SU-DHL-6 (cell line): ENCODE measurements around the gene CLIP3.

Source experiments
- H2AFZ ChIP-seq: fragments of 200-600 bp; sonication (generic); 2 replicates; pipeline ENCODE4 v1.6.1; 2014; ENCODE audit warnings: low read depth, mild to moderate bottlenecking, moderate library complexity, mixed read lengths, antibody characterized with exemption, low read length; ENCODE audit not compliant: severe bottlenecking
- H3F3A ChIP-seq: fragments of 200-600 bp; shearing (Covaris generic); 2 replicates; pipeline ENCODE4 v1.6.0; 2016; ENCODE audit warnings: antibody characterized with exemption, mild to moderate bottlenecking; ENCODE audit not compliant: insufficient read depth
- H3K27ac ChIP-seq: fragments of 200-600 bp; sonication (generic); 2 replicates; pipeline ENCODE4 v1.5.1; 2016; ENCODE audit warnings: low read depth, mild to moderate bottlenecking, low read length, moderate library complexity, mixed read lengths
- H3K27me3 ChIP-seq: fragments of 200-600 bp; sonication (generic), shearing (Covaris generic); 2 replicates; pipeline ENCODE4 v1.6.0; 2014; ENCODE audit warnings: mild to moderate bottlenecking, low read length
- H3K36me3 ChIP-seq: fragments of 200-600 bp; sonication (generic); 2 replicates; pipeline ENCODE4 v1.6.1; 2014; ENCODE audit warnings: mild to moderate bottlenecking, low read length, mixed read lengths
- H3K4me2 ChIP-seq: fragments of 300-600, 200-600 bp; shearing (Covaris generic), sonication (generic); 2 replicates; pipeline ENCODE4 v1.6.0; 2014; ENCODE audit warnings: low read length, low read depth, mild to moderate bottlenecking; ENCODE audit not compliant: poor library complexity, severe bottlenecking
- H3K4me3 ChIP-seq: fragments of 200-600 bp; sonication (generic); 2 replicates; pipeline ENCODE4 v1.5.1; 2014; ENCODE audit warnings: antibody characterized with exemption, low read length, mild to moderate bottlenecking, mixed read lengths; ENCODE audit not compliant: insufficient read depth, poor library complexity, severe bottlenecking
- H3K79me2 ChIP-seq: fragments of 200-600 bp; sonication (generic); 2 replicates; pipeline ENCODE4 v1.6.1; 2014; ENCODE audit warnings: mild to moderate bottlenecking, low read length, moderate library complexity; ENCODE audit not compliant: insufficient read depth
- H3K9ac ChIP-seq: fragments of 200-600 bp; sonication (generic); 2 replicates; pipeline ENCODE4 v1.7.0; 2014; ENCODE audit warnings: mild to moderate bottlenecking, low read length
- H3K9me2 ChIP-seq: fragments of 200-600 bp; sonication (generic); replicated peaks from 2 replicates; pipeline ENCODE4 v1.6.1; 2014; ENCODE audit warnings: low read length; ENCODE audit not compliant: insufficient read depth
- H3K9me3 ChIP-seq: fragments of 200-600 bp; sonication (generic); 2 replicates; pipeline ENCODE4 v1.6.1; 2014; ENCODE audit warnings: low read length, mixed read lengths; ENCODE audit not compliant: insufficient read depth
- H4K20me1 ChIP-seq: fragments of 200-600 bp; sonication (generic); 2 replicates; pipeline ENCODE4 v1.6.1; 2014; ENCODE audit warnings: low read depth, mild to moderate bottlenecking, antibody characterized with exemption, low read length, moderate library complexity, mixed read lengths
- CTCF ChIP-seq: fragments of 200-600 bp; sonication (generic); IDR thresholded peaks from one replicate; pipeline ENCODE4 v1.5.1; 2017; ENCODE audit warnings: antibody characterized with exemption, mild to moderate bottlenecking, low read length, moderate library complexity; ENCODE audit not compliant: insufficient read depth, poor library complexity, severe bottlenecking
- EZH2phosphoT487 ChIP-seq: fragments of 200-600 bp; sonication (generic), shearing (Covaris generic); conservative IDR thresholded peaks from 2 replicates; pipeline ENCODE4 v1.6.1; 2018; ENCODE audit warnings: mild to moderate bottlenecking, antibody characterized with exemption, low read length, moderate library complexity, mixed read lengths

The CLIP3 gene

DNA sequence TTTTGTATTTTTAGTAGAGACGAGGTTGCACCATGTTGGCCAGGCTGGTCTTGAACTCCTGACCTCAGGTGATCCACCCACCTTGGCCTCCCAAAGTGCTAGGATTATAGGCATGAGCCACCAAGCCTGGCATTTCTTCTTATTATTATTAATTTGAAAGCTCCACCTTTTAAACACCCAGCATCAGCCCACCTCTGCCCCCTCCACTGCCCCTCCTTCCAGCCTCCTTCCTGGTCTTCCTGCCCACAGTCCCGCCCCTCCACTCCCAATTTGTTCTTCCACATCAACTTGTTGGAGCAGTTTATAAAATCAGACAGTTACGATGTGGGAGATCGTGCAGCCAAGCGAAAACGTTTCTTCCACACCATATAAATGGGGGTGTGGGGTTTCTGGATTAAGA, 7.8 kb upstream of the CLIP3 start:
- no peaks in the 10 kb centered on the region for H3F3A ChIP-seq
- H3K27me3 ChIP-seq, result no peaks in the 10 kb centered on the region
- no peak overlapping the region for H3K9ac ChIP-seq
- H3K9me2 ChIP-seq, result no peaks in the 10 kb centered on the region
- no peaks in the 10 kb centered on the region for H3K9me3 ChIP-seq
- TF ChIP-seq CTCF (no peak), EZH2phosphoT487 (no peak)
- H3K4me2 ChIP-seq, result no peak overlapping the region
- H3K4me3 ChIP-seq, result no peak overlapping the region
- H4K20me1 ChIP-seq, result no peaks in the 10 kb centered on the region
- H3K36me3 ChIP-seq, result no peaks in the 10 kb centered on the region
- H3K27ac ChIP-seq, result no peak overlapping the region
- no peak overlapping the region for H2AFZ ChIP-seq
- no peaks in the 10 kb centered on the region for H3K79me2 ChIP-seq

GRCh38 chr19:36031308-36031707, 1.4 kb downstream of the CLIP3 start:
- no peak overlapping the region for H3K27ac ChIP-seq
- H3K9ac ChIP-seq, result no peak overlapping the region
- no peaks in the 10 kb centered on the region for H3K79me2 ChIP-seq
- H3K4me3 ChIP-seq, result no peak overlapping the region
- no peak overlapping the region for H3K4me2 ChIP-seq
- no peaks in the 10 kb centered on the region for H3K9me2 ChIP-seq
- TF ChIP-seq EZH2phosphoT487 (no peak), CTCF (no peak)
- H2AFZ ChIP-seq, result no peak overlapping the region
- no peaks in the 10 kb centered on the region for H4K20me1 ChIP-seq
- H3K27me3 ChIP-seq, result no peaks in the 10 kb centered on the region
- no peaks in the 10 kb centered on the region for H3K36me3 ChIP-seq
- H3F3A ChIP-seq, result no peaks in the 10 kb centered on the region
- H3K9me3 ChIP-seq, result no peaks in the 10 kb centered on the region

- no peak for TF ChIP-seq EZH2phosphoT487
- no peak for TF ChIP-seq CTCF
- Histone ChIP-seq H3K9ac (no peak overlapping the region), H3K27ac (no peak overlapping the region), H3K27me3 (no peaks in the 10 kb centered on the region), H3K9me3 (no peaks in the 10 kb centered on the region), H3F3A (no peaks in the 10 kb centered on the region), H3K4me3 (no peak overlapping the region), H3K79me2 (no peaks in the 10 kb centered on the region), H3K36me3 (no peaks in the 10 kb centered on the region), H3K9me2 (no peaks in the 10 kb centered on the region), H3K4me2 (no peak overlapping the region), H2AFZ (no peak overlapping the region), H4K20me1 (no peaks in the 10 kb centered on the region)
These were observed 2.2 kb downstream of the CLIP3 start for GRCh38 chr19:36030264-36031148.
